Central memory CD4-positive, alpha-beta T cell (primary cell): ENCODE results near the gene LIPJ.

Experiments used
- DNase-seq: peaks from one replicate; pipeline ENCODE4 v3.0.0; 2022
- total RNA-seq, 3 experiments: gene quantifications; one replicate each; lab custom pipeline; 2026; lab: John Stamatoyannopoulos, UW

LIPJ gene
- total RNA-seq = 0.04 to 0.71 (median 0.19) reads per million in 3 experiments

- DNase-seq = no peak
Observed at GRCh38 chr10:88586462-88586861, at the start of gene LIPJ. LIPJ (plus strand) TSS chr10:88586762; CDS start chr10:88590688, 3,926 bp downstream.

- DNase-seq = no peak
Observed at GRCh38 chr10:88537322-88537721, 49.2 kb upstream of the LIPJ start.

- no peak for DNase-seq
Observed at GRCh38 chr10:88538048-88538447, 48.5 kb upstream of the LIPJ start.

- no peak for DNase-seq
Observed at GRCh38 chr10:88540351-88540750, 46.2 kb upstream of the LIPJ start.

GRCh38 chr10:88541116-88541626, 45.4 kb upstream of the LIPJ start:
- DNase-seq = no peak

- no peak for DNase-seq
Observed at GRCh38 chr10:88542522-88542921, 44.0 kb upstream of the LIPJ start.

GRCh38 chr10:88544140-88544870, 42.3 kb upstream of the LIPJ start:
- no peak for DNase-seq

- no peak for DNase-seq
Observed at GRCh38 chr10:88545359-88545758, 41.2 kb upstream of the LIPJ start.

- no peak for DNase-seq
Observed at GRCh38 chr10:88546497-88546896, 40.1 kb upstream of the LIPJ start.

- no peak for DNase-seq
Observed at GRCh38 chr10:88551246-88551645, 35.3 kb upstream of the LIPJ start.

- DNase-seq = peak; percentile 40
Observed at GRCh38 chr10:88553116-88553752, 33.3 kb upstream of the LIPJ start.

- DNase-seq = no peak
Observed at GRCh38 chr10:88555190-88555908, 31.2 kb upstream of the LIPJ start.

- no peak for DNase-seq
Observed at GRCh38 chr10:88557256-88557655, 29.3 kb upstream of the LIPJ start.

- no peak for DNase-seq
Observed at GRCh38 chr10:88557658-88558057, 28.9 kb upstream of the LIPJ start.

- no peak for DNase-seq
Observed at GRCh38 chr10:88562152-88562551, 24.4 kb upstream of the LIPJ start.

- no peak for DNase-seq
Observed at GRCh38 chr10:88565072-88565471, 21.5 kb upstream of the LIPJ start.

GRCh38 chr10:88582411-88582805, 4.2 kb upstream of the LIPJ start:
- no peak for DNase-seq

- DNase-seq = peak; percentile 56
Observed at GRCh38 chr10:88582806-88583583, 3.6 kb upstream of the LIPJ start, which contains the start of gene RNLS. RNLS (minus strand) TSS chr10:88583318.

GRCh38 chr10:88583584-88583957, 3.0 kb upstream of the LIPJ start:
- no peak for DNase-seq

GRCh38 chr10:88592381-88592780, 5.8 kb downstream of the LIPJ start:
- DNase-seq = no peak

- no peak for DNase-seq
Observed at GRCh38 chr10:88592906-88593305, 6.3 kb downstream of the LIPJ start.

GRCh38 chr10:88594482-88594881, 7.9 kb downstream of the LIPJ start:
- no peak for DNase-seq

- DNase-seq = no peak
Observed at GRCh38 chr10:88598055-88598454, 11.5 kb downstream of the LIPJ start.
